Kidney epithelial cell (primary cell): Measurements from ENCODE around the gene BICDL2. TPM values are rescaled to one million over a fixed set of nuclear protein-coding genes. Genes with fewer than 3 reads are reported as not detected.

ENCODE experiments used
- DNase-seq: peaks from one replicate; pipeline ENCODE4 v3.0.0-alpha.2; 2010; ENCODE audit warnings: low read depth
- H3K27me3 ChIP-seq: 2 replicates; pipeline ENCODE4 v1.6.0; 2011; ENCODE audit warnings: low read length; ENCODE audit not compliant: control insufficient read depth, insufficient read depth
- H3K36me3 ChIP-seq: 2 replicates; pipeline ENCODE4 v1.5.1; 2011; ENCODE audit warnings: low read length; ENCODE audit not compliant: control insufficient read depth, insufficient read depth
- H3K4me3 ChIP-seq: 2 replicates; pipeline ENCODE4 v1.5.1; 2011; ENCODE audit warnings: low read depth, mild to moderate bottlenecking, control low read depth, low read length
- CTCF ChIP-seq: IDR thresholded peaks from 2 replicates; pipeline ENCODE4 v1.5.1; 2011; ENCODE audit warnings: mild to moderate bottlenecking, moderate library complexity, low read length, control low read depth, inconsistent platforms; ENCODE audit not compliant: insufficient read depth, poor library complexity, severe bottlenecking
- total RNA-seq: library from RNA; depleted of rRNA; stranded (reverse); fragments of >200 nt; gene quantifications from 2 replicates; pipeline ENCODE4 v1.2.3, GENCODE V29; 2015

Gene BICDL2
- total RNA-seq, 1 donor from 2014 or later, result 9.2 TPM

- no peak for DNase-seq
- peaks cover 12% of the 10 kb centered on the region for H3K27me3 ChIP-seq
- no peaks in the 10 kb centered on the region for H3K36me3 ChIP-seq
- TF ChIP-seq CTCF, result no peak
- H3K4me3 ChIP-seq, result no peak overlapping the region
Measured at GRCh38 chr16:3014971-3015370, 21.8 kb downstream of the BICDL2 start.

GRCh38 chr16:3013998-3014690 is 22.6 kb downstream of the BICDL2 start:
- H3K4me3 ChIP-seq, result no peak overlapping the region
- peaks cover 12% of the 10 kb centered on the region for H3K27me3 ChIP-seq
- no peaks in the 10 kb centered on the region for H3K36me3 ChIP-seq
- no peak for TF ChIP-seq CTCF
- no peak for DNase-seq

GRCh38 chr16:3013491-3013951 is 23.2 kb downstream of the BICDL2 start:
- DNase-seq, result no peak
- Histone ChIP-seq H3K27me3 (peaks cover 12% of the 10 kb centered on the region), H3K4me3 (no peak overlapping the region), H3K36me3 (no peaks in the 10 kb centered on the region)
- no peak for TF ChIP-seq CTCF

GRCh38 chr16:3012828-3013420 is 23.8 kb downstream of the BICDL2 start, which contains the start of gene CLDN9:
CLDN9 (plus strand) TSS chr16:3012923; CDS start chr16:3013363, 440 bp downstream.
- H3K4me3 ChIP-seq, result no peak within 1 kb of the TSS
- no peaks in the 10 kb centered on the region for H3K36me3 ChIP-seq
- no peak for DNase-seq
- TF ChIP-seq CTCF, result no peak
- peaks cover 12% of the 10 kb centered on the region for H3K27me3 ChIP-seq

GRCh38 chr16:3012246-3012645 is 24.5 kb downstream of the BICDL2 start:
- peaks cover 12% of the 10 kb centered on the region for H3K27me3 ChIP-seq
- no peaks in the 10 kb centered on the region for H3K36me3 ChIP-seq
- no peak overlapping the region for H3K4me3 ChIP-seq
- no peak for DNase-seq
- no peak for TF ChIP-seq CTCF

- DNase-seq, result no peak
- H3K4me3 ChIP-seq, result no peak overlapping the region
- TF ChIP-seq CTCF, result no peak
- peaks cover 12% of the 10 kb centered on the region for H3K27me3 ChIP-seq
- H3K36me3 ChIP-seq, result no peaks in the 10 kb centered on the region
Measured at GRCh38 chr16:3010510-3010909, 26.2 kb downstream of the BICDL2 start.
